Ishikawa (cell line): ENCODE results near the gene CCR4.
A peak's percentile ranks its signal among the peaks of the same experiment; 100 is the strongest.

ENCODE experiments used
- CEBPB ChIP-seq: IDR thresholded peaks from 2 replicates; pipeline ENCODE4 v1.6.1; 2012
- CREB1 ChIP-seq: IDR thresholded peaks from 2 replicates; pipeline ENCODE4 v1.6.1; 2012; ENCODE audit warnings: low read depth
- EGR1 ChIP-seq: IDR thresholded peaks from 2 replicates; pipeline ENCODE4 v1.6.1; 2012
- EP300 ChIP-seq: IDR thresholded peaks from 2 replicates; pipeline ENCODE4 v1.6.1; 2012; ENCODE audit warnings: borderline replicate concordance
- FOXM1 ChIP-seq: IDR thresholded peaks from 2 replicates; pipeline ENCODE4 v1.6.1; 2012; ENCODE audit warnings: low read depth, borderline replicate concordance
- MAX ChIP-seq: IDR thresholded peaks from 2 replicates; pipeline ENCODE4 v1.6.1; 2012
- NFIC ChIP-seq: IDR thresholded peaks from 2 replicates; pipeline ENCODE4 v1.6.1; 2012
- RAD21 ChIP-seq: IDR thresholded peaks from 2 replicates; pipeline ENCODE4 v1.6.1; 2012; ENCODE audit warnings: low read depth
- REST ChIP-seq: IDR thresholded peaks from 2 replicates; pipeline ENCODE4 v1.6.1; 2012; ENCODE audit warnings: low read depth, mild to moderate bottlenecking
- TAF1 ChIP-seq: IDR thresholded peaks from 2 replicates; pipeline ENCODE4 v1.6.1; 2012; ENCODE audit warnings: low read depth, mild to moderate bottlenecking
- TCF12 ChIP-seq: IDR thresholded peaks from 2 replicates; pipeline ENCODE4 v1.6.1; 2012; ENCODE audit warnings: low read depth
- TEAD4 ChIP-seq: IDR thresholded peaks from 2 replicates; pipeline ENCODE4 v1.6.1; 2012
- USF1 ChIP-seq: IDR thresholded peaks from 2 replicates; pipeline ENCODE4 v1.6.1; 2012
- YY1 ChIP-seq: IDR thresholded peaks from 2 replicates; pipeline ENCODE4 v1.6.1; 2012; ENCODE audit warnings: low read depth
- ZBTB7A ChIP-seq: IDR thresholded peaks from 2 replicates; pipeline ENCODE4 v1.6.1; 2012; ENCODE audit warnings: low read depth

CCR4 gene

GRCh38 chr3:32975891-32976595, 24.6 kb downstream of the CCR4 start:
- TF ChIP-seq TCF12 (no peak), EP300 (peak; percentile 38; the same call in 1 of the 2 replicates), CEBPB (peak; percentile 80), REST (no peak)

GRCh38 chr3:32977861-32978260, 26.4 kb downstream of the CCR4 start:
- TF ChIP-seq ZBTB7A (no peak), TCF12 (no peak), RAD21 (no peak), MAX (no peak), TAF1 (no peak)

GRCh38 chr3:32978331-32978730, 26.9 kb downstream of the CCR4 start:
- TF ChIP-seq FOXM1: no peak
- no peak for TF ChIP-seq ZBTB7A
- TF ChIP-seq EP300: no peak
- no peak for TF ChIP-seq TCF12
- no peak for TF ChIP-seq NFIC
- no peak for TF ChIP-seq REST
- no peak for TF ChIP-seq RAD21
- TF ChIP-seq CEBPB: no peak
- TF ChIP-seq MAX: no peak
- no peak for TF ChIP-seq TEAD4
- no peak for TF ChIP-seq YY1
- TF ChIP-seq CREB1: no peak
- TF ChIP-seq USF1: no peak
- TF ChIP-seq EGR1: no peak
- TF ChIP-seq TAF1: no peak

- TF ChIP-seq CEBPB (no peak), NFIC (no peak), REST (no peak), FOXM1 (no peak)
Measured at GRCh38 chr3:32983124-32983523, 31.7 kb downstream of the CCR4 start.

- TF ChIP-seq EP300 (no peak), TEAD4 (no peak), USF1 (no peak), CREB1 (no peak), MAX (no peak), ZBTB7A (no peak), RAD21 (no peak), EGR1 (no peak), CEBPB (no peak), REST (no peak), FOXM1 (no peak), TAF1 (no peak), TCF12 (no peak), YY1 (no peak), NFIC (no peak)
Measured at GRCh38 chr3:32989171-32989570, 37.7 kb downstream of the CCR4 start.
